Pancreas (tissue), 10 donors: ENCODE results near the gene EFHC1. TPM values are rescaled to one million over a fixed set of nuclear protein-coding genes. Genes with fewer than 3 reads are reported as not detected.

Experiments
- ATAC-seq, 4 donors: fragments of 200-7000 bp; cut with Tn5 transposase; one replicate each; pipeline versions ENCODE4 v1.8.0 to v1.9.1; 2020; ENCODE audit warnings: mild to moderate bottlenecking in 4 of 4, moderate library complexity in 4 of 4
- DNase-seq, 6 donors: peaks; one replicate each; pipeline ENCODE4 v3.0.0-alpha.2; 2020
- FAIRE-seq: peaks from 2 replicates; lab custom pipeline; 2012; peaks lifted over from hg19 to GRCh38; lab: Jason Lieb, UNC
- H3K27ac ChIP-seq, 4 donors: fragments of 200-600 bp; sonication (generic); 1 replicate in 3 of 4; 2 replicates in 1 of 4; pipeline versions ENCODE4 v1.5.0 to v1.8.0; 2020
- H3K27me3 ChIP-seq, 4 donors: fragments of 200-600 bp; one replicate each; pipeline ENCODE4 v1.8.0; 2021
- H3K36me3 ChIP-seq, 3 donors: fragments of 200-600 bp; sonication (generic) in 1 of 3; one replicate each; pipeline versions ENCODE4 v1.5.0 to v1.8.0; 2020 to 2021
- H3K4me1 ChIP-seq, 3 donors: fragments of 200-600 bp; one replicate each; pipeline ENCODE4 v1.8.0; 2021
- H3K4me3 ChIP-seq, 4 donors: fragments of 200-600 bp; sonication (generic) in 2 of 4; one replicate each; pipeline versions ENCODE4 v1.5.0 to v1.8.0; 2020 to 2021
- H3K9me3 ChIP-seq, 4 donors: fragments of 200-600 bp; one replicate each; pipeline ENCODE4 v1.8.0; 2021
- CTCF ChIP-seq, 4 donors: fragments of 200-600 bp; sonication (generic) in 3 of 4; IDR thresholded peaks; one replicate each; pipeline versions ENCODE4 v1.5.0 to v1.8.0; 2021; ENCODE audit warnings: antibody characterized with exemption in 4 of 4
- WGBS, 2 donors: extraction: QIAGEN DNeasy Blood & Tissue Kit; methylation state at CpG; one replicate each; pipeline ENCODE4 v1.1.7; 2013; 5-methylcytosine and 5-hydroxymethylcytosine counted together
- intact Hi-C, 3 donors: fragments of 100-400 bp; cut with DNase I; formaldehyde crosslinking; loops; one replicate each; pipeline versions ENCODE4 v1.11.1 to v1.14.2; 2022
- polyA plus RNA-seq, 2 donors: library from polyadenylated mRNA; stranded (reverse); fragments of 200-250 nt; gene quantifications; one replicate each; pipeline ENCODE4 v1.2.3, GENCODE V29; 2013
- total RNA-seq, 6 donors: library from RNA; stranded (reverse); fragmentation: NEBNext Ultra II Directional in 4 of 6; extraction: Animal tissue kit (Norgen Biotek cat#: 25700) in 4 of 6; gene quantifications; one replicate each; pipeline versions ENCODE4 v1.2.1 to v1.2.4, GENCODE V29; 2021 to 2023
- donor health status: healthy with polysubstance abuse.
- donor health status: DM: no; HTN: no; CAD: no; lungs with moderate emphysema.
- donor health status: DM: no; HTN: no; CAD: no.
- donor health status: control.
- donor health status: control.
- donor health status: Bipolar disorder and iron deficiency.
- donor health status: DM: yes; HTN: yes; CAD: no.
- donor health status: DM: no; HTN: no; CAD: no.
- donor health status: DM: no; HTN: no; CAD: no.
- donor health status: DM: yes; HTN: yes; CAD: no.

EFHC1 gene
- total and polyA plus RNA-seq, 8 donors, result 5.5 to 39.0 (median 10.4) TPM

GRCh38 chr6:52534363-52534762 is 114.2 kb downstream of the EFHC1 start:
- H3K27me3 ChIP-seq, result no peaks in the 10 kb centered on the region
- 97 to 99% methylated on average over 5 of the region's 5 CpGs for WGBS, 2 donors
- TF ChIP-seq CTCF (IDR thresholded peaks at IDR 0.05), result no peak
- intact Hi-C loops, result no loop called here
- DNase-seq (no peak), FAIRE-seq (no peak), ATAC-seq (no peak)
- H3K36me3 ChIP-seq, result no peaks in the 10 kb centered on the region
- no peak overlapping the region for H3K27ac ChIP-seq
- no peak overlapping the region for H3K4me3 ChIP-seq
- no peaks in the 10 kb centered on the region for H3K4me1 ChIP-seq
- no peaks in the 10 kb centered on the region for H3K9me3 ChIP-seq

- no peak for FAIRE-seq
- intact Hi-C loops, result no loop called here
- DNase-seq, result no peak
- ATAC-seq, result no peak
- Histone ChIP-seq H3K27me3 (no peaks in the 10 kb centered on the region), H3K4me3 (no peak overlapping the region), H3K9me3 (no peaks in the 10 kb centered on the region), H3K27ac (no peak overlapping the region), H3K36me3 (no peaks in the 10 kb centered on the region), H3K4me1 (no peaks in the 10 kb centered on the region)
- TF ChIP-seq CTCF (IDR thresholded peaks at IDR 0.05), result no peak
- 86 to 98% methylated on average over 3 of the region's 3 CpGs for WGBS, 2 donors
Measured at GRCh38 chr6:52534966-52535390, 114.8 kb downstream of the EFHC1 start.

- ATAC-seq (no peak), DNase-seq (no peak), FAIRE-seq (no peak)
- WGBS, 2 donors, result 74 to 83% methylated on average over 5 of the region's 5 CpGs
- Histone ChIP-seq H3K4me3 (no peak overlapping the region), H3K27me3 (no peaks in the 10 kb centered on the region), H3K4me1 (no peaks in the 10 kb centered on the region), H3K9me3 (no peaks in the 10 kb centered on the region), H3K27ac (no peak overlapping the region), H3K36me3 (no peaks in the 10 kb centered on the region)
- intact Hi-C loops, result no loop called here
- TF ChIP-seq CTCF (IDR thresholded peaks at IDR 0.05), result no peak
Measured at GRCh38 chr6:52535711-52536423, 115.7 kb downstream of the EFHC1 start.

GRCh38 chr6:52536424-52536916 is 116.3 kb downstream of the EFHC1 start:
- H3K36me3 ChIP-seq, result no peaks in the 10 kb centered on the region
- H3K9me3 ChIP-seq, result no peaks in the 10 kb centered on the region
- no peaks in the 10 kb centered on the region for H3K4me1 ChIP-seq
- intact Hi-C loops, result no loop called here
- 87 to 90% methylated on average over 6 of the region's 6 CpGs for WGBS, 2 donors
- ATAC-seq (no peak), FAIRE-seq (no peak), DNase-seq (no peak)
- TF ChIP-seq CTCF (IDR thresholded peaks at IDR 0.05), result no peak
- no peak overlapping the region for H3K27ac ChIP-seq
- no peak overlapping the region for H3K4me3 ChIP-seq
- H3K27me3 ChIP-seq, result no peaks in the 10 kb centered on the region
